Esophagus squamous epithelium (tissue), 5 donors: ENCODE data around the gene MEOX2. TPM values are rescaled to one million over a fixed set of nuclear protein-coding genes. Genes with fewer than 3 reads are reported as not detected.

Source experiments
- DNase-seq: peaks from one replicate; lab custom pipeline; 2025; lab: John Stamatoyannopoulos, UW
- H3K27ac ChIP-seq, 4 donors: fragments of 200-600 bp; sonication (generic); one replicate each; pipeline ENCODE4 v1.5.1; 2016 to 2019; ENCODE audit warnings: mild to moderate bottlenecking in 1 of 4
- H3K27me3 ChIP-seq, 4 donors: fragments of 200-600 bp; sonication (generic); 1 replicate in 3 of 4; 2 replicates in 1 of 4; pipeline versions ENCODE4 v1.5.1 to v1.6.0; 2017 to 2021; ENCODE audit warnings: antibody characterized with exemption in 1 of 4
- H3K36me3 ChIP-seq, 3 donors: fragments of 200-600 bp; sonication (generic); one replicate each; pipeline ENCODE4 v1.5.1; 2016 to 2019
- H3K4me1 ChIP-seq, 3 donors: fragments of 200-600 bp; sonication (generic); one replicate each; pipeline ENCODE4 v1.5.1; 2017 to 2019
- H3K4me3 ChIP-seq, 4 donors: fragments of 200-600 bp; sonication (generic); 1 replicate in 3 of 4; 2 replicates in 1 of 4; pipeline ENCODE4 v1.5.1; 2016 to 2019; ENCODE audit warnings: mild to moderate bottlenecking in 2 of 4, moderate library complexity in 1 of 4
- H3K9me3 ChIP-seq, 3 donors: fragments of 200-600 bp; sonication (generic); one replicate each; pipeline ENCODE4 v1.5.1; 2016 to 2019
- POLR2A ChIP-seq, 4 donors: fragments of 450-650 bp; IDR thresholded peaks; one replicate each; pipeline ENCODE4 v1.6.1; 2017; ENCODE audit warnings: antibody characterized with exemption in 4 of 4, mild to moderate bottlenecking in 4 of 4, moderate library complexity in 3 of 4
- whole genome bisulfite sequencing, 2 donors: methylation state at CpG; one replicate each; pipeline ENCODE4 v1.1.5; 2018; 5-methylcytosine and 5-hydroxymethylcytosine counted together
- intact Hi-C: fragments of 100-400 bp; cut with DNase I; formaldehyde crosslinking; loops from one replicate; pipeline ENCODE4 v1.15.0; 2022
- total RNA-seq, 4 donors: library from RNA; depleted of rRNA; stranded (reverse); fragments of >200 nt; gene quantifications; one replicate each; pipeline ENCODE4 v1.1.0, GENCODE V29; 2016
- TF ChIP-seq, protein P1 (sequence below), 6 experiments: fragments of 450-650 bp in 4 of 6; fragments of 200-600 bp in 2 of 6; sonication (generic) in 2 of 6; IDR thresholded peaks; one replicate each; pipeline ENCODE4 v1.5.1; 2016 to 2019; ENCODE audit warnings: antibody characterized with exemption in 6 of 6, mild to moderate bottlenecking in 4 of 6, moderate library complexity in 4 of 6
- donor health status: DM: yes; HTN: yes; CAD: no.

Gene MEOX2
- total RNA-seq, 4 donors from 2014 or later, result 0.19 to 3.2 (median 2.0) TPM

DNA sequence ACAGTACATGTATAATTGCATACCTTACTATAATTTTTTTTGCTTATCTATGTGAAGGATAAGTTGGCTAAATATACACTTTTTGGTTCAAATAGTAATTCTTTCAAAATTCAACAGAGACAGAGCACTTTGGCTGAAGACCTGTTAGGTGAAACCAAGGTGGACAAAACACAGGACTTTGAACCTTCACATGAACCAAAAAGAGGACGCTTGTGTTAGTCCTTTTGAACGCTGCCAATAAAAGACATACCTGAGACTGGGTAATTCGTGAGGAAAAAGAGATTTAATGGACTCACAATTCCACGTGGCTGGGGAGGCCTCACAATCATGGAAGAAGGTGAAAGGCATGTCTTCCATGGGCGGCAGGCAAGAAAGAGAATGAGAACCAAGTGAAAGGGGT is 120.0 kb downstream of the MEOX2 start:
- DNase-seq, result no peak
- Histone ChIP-seq H3K4me1 (no peaks in the 10 kb centered on the region), H3K36me3 (no peaks in the 10 kb centered on the region), H3K4me3 (no peak overlapping the region), H3K27ac (no peak overlapping the region), H3K27me3 (no peaks in the 10 kb centered on the region), H3K9me3 (no peaks in the 10 kb centered on the region)
- intact Hi-C loops, result no loop called here
- WGBS, 2 donors, result 71 to 81% methylated on average over 5 of the region's 5 CpGs
- TF ChIP-seq POLR2A (IDR thresholded peaks at IDR 0.05), result no peak
- TF ChIP-seq, protein P1, sequence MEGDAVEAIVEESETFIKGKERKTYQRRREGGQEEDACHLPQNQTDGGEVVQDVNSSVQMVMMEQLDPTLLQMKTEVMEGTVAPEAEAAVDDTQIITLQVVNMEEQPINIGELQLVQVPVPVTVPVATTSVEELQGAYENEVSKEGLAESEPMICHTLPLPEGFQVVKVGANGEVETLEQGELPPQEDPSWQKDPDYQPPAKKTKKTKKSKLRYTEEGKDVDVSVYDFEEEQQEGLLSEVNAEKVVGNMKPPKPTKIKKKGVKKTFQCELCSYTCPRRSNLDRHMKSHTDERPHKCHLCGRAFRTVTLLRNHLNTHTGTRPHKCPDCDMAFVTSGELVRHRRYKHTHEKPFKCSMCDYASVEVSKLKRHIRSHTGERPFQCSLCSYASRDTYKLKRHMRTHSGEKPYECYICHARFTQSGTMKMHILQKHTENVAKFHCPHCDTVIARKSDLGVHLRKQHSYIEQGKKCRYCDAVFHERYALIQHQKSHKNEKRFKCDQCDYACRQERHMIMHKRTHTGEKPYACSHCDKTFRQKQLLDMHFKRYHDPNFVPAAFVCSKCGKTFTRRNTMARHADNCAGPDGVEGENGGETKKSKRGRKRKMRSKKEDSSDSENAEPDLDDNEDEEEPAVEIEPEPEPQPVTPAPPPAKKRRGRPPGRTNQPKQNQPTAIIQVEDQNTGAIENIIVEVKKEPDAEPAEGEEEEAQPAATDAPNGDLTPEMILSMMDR (IDR thresholded peaks at IDR 0.05), result no peak

- Histone ChIP-seq H3K4me1 (no peaks in the 10 kb centered on the region), H3K9me3 (no peaks in the 10 kb centered on the region), H3K27ac (peak within 1 kb of the TSS in 3 of 4 donors; percentile 8 to 62 (median 48)), H3K36me3 (no peaks in the 10 kb centered on the region), H3K4me3 (peak within 1 kb of the TSS in 2 of 4 donors; percentile 7 to 41), H3K27me3 (no peaks in the 10 kb centered on the region)
- intact Hi-C loops, result no loop called here
- TF ChIP-seq, protein P1 (IDR thresholded peaks at IDR 0.05), result no peak
- no peak for TF ChIP-seq POLR2A (IDR thresholded peaks at IDR 0.05)
- WGBS, 2 donors, result 32 to 46% methylated on average over 5 of the region's 5 CpGs
- DNase-seq, result no peak
Measured at GRCh38 chr7:15561835-15562234, 124.6 kb downstream of the MEOX2 start, which contains the start of gene AGMO. Gene AGMO (minus strand): TSS chr7:15562015.

Other genes with a start within 250 kb of the MEOX2 start
- gene AGMO, start 124.7 kb downstream of the MEOX2 start, total RNA-seq, result under 1 TPM in 2 of 4 donors, not detected in 2; 0.38 to 0.53 TPM